GM18861 (cell line): Measurements from ENCODE around the gene RBM44.
"Not testable (repeated sequence)": the region's sequence is repeated elsewhere in the genome, so short reads cannot be mapped to it uniquely, and the experiment has no call there.

Experiments used
- ATAC-seq: cut with Tn5 transposase; IDR thresholded peaks from one replicate; pipeline ENCODE4 v1.9.1; 2021; ENCODE audit not compliant: unreplicated experiment

RBM44 gene

DNA sequence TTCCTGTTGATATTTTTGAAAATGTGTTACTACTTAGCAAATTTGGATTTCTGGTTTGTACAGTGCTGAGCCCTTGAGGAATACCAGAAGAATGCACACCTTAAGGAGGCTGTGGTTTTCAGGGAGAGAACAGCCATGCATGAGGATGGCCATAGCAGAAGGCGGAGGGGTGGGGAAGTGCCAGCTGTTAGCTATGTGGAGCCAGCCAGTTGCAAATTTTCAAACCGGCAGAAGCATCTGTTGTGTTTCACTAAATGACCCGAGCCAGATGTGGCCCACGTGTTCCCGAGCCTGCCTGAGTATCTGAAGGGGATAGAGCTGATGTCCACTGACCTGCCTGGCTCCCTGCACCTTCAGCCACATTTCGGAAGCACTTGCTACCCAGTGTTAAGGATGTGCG lies 16.4 kb upstream of the RBM44 start:
- no peak for ATAC-seq

DNA sequence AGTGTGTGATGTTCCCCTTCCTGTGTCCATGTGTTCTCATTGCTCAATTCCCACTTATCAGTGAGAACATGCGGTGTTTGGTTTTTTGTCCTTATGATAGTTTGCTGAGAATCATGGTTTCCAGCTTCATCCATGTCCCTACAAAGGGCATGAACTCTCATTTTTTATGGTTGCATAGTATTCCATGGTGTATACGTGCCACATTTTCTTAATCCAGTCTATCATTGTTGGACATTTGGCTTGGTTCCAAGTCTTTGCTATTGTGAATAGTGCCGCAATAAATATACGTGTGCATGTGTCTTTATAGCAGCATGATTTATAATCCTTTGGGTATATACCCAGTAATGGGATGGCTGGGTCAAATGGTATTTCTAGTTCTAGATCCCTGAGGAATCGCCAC lies 14.9 kb upstream of the RBM44 start:
- ATAC-seq: not testable (repeated sequence)

DNA sequence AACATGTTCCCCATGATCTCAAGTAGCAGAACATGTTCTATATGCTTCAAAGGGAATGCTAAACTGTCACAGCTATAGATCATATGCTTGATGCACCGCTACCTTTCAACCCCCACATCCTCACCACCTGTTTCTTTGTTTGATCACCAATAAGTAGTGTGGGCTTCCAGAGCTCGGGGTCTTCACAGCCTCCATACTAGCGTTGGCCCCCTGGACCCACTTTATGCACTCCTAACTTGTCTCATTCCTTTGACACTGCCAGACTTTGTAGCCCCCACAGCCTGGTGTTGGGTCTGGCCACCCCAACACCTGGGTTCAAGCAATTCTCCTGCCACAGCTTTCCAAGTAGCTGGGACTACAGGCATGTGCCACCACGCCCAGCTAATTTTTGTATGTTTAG lies 11.6 kb upstream of the RBM44 start:
- ATAC-seq: no peak

DNA sequence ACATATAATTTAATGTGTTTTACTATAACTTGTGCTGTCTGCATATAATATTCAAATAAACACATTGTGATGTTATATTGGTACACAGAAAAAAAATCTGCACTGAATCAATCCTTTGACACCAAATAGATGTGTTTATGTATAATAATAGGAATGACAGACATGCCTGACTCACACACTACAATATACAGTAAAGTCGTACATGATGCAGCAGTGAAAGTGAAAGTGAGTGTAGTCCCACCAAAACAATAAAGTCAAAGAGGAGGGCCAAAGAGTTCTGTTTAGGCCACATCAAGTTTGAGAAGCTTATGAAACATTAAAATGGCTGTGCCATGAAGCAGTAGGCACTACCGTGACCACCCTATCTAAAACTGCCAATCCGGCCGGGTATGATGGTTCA lies 8.2 kb upstream of the RBM44 start:
- ATAC-seq: no peak

DNA sequence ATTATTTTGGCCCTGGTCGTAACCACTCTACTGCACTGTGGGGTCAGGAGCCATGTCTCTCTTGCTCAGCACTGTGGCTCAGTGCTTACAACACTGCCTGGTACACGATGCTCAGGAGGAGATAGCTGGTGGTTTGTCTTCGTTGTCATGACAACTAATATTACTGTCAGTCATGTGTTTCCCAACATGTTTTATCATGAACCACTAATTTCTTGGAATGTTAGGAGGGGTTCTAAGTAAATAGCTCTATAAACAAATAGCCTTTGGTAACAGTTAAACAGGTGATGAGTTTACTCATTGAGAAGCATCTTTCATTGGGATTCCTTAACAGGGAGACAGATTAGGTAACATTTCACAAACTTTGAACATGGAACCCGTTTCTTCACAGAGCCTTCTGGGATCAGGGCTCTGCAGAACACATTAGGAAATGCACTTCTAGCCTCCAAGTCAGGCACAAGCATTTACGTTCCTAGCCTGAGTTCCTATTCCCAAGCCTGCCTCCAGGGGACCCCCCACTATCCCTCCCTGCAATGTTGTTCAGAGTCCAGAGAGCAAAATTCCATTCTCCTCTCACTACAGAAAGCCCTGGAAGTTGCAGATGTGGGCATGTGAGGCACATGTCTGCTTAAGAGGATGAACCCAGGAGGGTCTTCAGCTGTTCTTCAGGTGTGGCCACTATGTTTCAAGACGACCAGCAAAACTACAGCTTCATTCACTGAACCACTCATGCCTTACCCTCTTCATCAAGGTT lies 6.4 kb upstream of the RBM44 start:
- no peak for ATAC-seq

DNA sequence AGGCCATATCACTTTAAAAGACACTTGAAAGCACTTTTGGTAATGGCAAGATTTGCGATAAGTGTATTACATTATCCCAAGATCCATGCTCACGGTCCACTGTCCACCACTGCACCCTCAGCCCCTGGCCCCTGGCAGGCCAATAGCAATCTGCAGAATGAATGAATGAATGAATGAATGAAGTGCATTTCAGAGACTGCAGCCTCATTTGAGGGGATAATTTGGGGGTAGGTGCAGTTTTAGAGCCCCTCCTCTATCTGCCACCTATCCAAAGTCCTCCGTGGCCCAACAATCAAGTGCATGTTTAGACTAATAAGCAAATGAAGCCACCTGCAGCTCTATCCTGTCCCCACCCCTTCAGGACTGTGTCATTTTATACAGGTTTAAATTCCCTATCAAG lies 1.3 kb upstream of the RBM44 start:
- no peak for ATAC-seq

DNA sequence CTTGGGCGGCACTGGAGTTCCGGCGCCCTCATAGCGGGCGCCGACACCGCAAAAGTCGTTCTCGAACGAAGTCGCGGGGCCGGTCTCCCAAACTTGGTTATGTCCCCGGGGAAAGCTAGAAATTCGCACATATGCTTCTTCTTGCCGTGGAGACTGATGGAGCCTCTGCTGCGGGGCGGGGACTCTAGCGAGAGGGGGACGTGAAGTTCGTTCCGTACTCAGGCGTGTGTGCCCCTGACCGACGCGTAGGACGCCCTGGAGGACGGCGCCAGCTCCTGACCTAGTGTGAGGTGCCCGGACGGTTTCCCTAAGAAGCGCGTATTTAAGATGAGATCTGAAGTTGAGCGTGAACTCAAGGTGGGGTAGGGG lies 465 bp downstream of the RBM44 start:
- no peak for ATAC-seq

DNA sequence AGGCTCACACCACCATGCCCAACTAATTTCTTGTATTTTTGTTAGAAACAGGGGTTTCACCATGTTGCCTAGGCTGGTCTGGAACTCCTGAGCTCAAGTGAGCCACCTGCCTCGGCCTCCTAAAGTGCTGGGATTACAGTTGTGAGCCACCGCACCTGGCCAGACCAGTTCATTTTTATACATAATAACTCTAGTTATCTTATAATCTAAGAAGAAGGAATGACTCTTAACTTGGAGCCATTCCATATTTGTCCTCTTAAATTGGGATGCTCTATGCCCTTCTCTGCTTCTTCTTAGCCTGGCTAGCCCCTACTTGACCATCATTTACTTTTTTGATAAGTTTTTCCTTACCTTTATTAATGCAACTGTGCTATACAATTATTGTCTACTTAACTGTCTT lies 2.9 kb downstream of the RBM44 start:
- no peak for ATAC-seq

DNA sequence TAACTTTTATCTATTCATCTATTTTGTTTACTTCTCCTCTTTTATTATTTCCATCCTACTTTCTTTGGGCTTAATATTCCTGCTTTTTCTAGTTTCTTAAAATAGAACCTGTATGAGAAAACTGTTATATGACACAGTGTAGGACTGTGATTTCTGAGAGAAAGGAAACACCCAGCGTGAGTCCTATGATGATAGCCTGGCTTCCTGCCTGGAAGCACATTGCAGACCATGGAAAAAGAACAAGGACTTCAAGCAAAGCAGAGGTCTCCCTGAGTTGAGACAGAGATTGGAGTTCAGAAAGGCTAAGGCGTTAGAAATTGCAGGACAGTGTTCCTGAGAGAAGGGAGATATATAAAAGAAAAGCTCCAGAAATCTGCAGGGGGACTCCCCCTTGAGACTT lies 7.8 kb downstream of the RBM44 start:
- ATAC-seq: no peak

DNA sequence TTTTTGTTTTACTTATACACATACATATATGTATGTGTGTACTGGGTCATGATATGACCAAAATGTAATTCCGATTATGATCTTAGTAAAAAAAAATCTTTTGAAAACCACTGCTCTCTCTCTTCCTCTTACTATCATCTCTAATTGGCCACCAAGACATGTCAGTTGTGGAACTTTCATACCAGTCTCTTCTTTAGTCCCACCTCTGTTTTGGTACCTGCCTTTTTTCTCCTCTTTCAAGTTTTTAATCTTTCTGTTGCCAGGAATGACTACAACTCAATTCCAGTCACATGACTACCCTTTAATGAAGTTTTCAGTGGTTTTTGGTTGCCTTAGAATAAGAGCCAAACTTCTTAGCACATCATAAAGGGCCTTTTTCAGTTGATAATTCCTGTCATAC lies 17.1 kb downstream of the RBM44 start:
- no peak for ATAC-seq

DNA sequence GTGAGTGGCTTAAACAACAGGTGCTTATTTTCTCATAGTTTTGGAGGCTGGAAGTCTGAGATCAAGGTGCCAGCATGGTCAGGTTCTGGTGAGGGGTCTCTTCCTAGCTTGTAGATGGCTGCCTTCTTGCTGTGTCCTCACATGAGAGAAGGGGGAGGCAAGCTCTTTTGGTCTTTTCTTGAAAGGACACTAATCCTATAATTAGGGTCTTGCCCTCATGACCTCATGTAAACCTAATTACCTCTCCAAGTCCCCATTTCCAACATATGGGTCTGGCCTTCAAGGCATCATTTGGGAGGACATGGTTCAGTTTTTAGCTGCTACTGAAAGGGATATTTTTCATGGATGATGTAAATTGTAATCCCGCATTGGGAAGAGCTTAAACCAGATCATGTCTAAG lies 18.0 kb downstream of the RBM44 start:
- no peak for ATAC-seq

DNA sequence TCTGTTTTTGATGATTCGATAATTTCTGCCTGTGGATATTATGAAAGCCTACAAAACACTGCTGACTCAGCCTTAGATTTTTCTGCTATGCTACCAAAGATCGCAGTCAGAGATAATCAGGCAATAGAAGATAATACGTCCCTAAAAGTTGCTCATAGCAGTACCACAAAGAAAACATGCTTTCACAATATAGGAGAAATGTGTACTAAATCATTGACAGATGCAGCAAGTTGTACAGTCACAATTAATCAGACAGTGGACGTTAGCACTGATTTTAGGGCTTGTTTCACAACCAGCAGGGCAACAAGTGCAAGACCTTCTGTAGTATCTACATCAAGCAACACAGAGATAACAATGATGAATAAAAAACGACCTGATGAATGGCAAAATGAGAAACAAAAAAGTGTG lies 19.5 kb downstream of the RBM44 start:
- ATAC-seq: no peak

DNA sequence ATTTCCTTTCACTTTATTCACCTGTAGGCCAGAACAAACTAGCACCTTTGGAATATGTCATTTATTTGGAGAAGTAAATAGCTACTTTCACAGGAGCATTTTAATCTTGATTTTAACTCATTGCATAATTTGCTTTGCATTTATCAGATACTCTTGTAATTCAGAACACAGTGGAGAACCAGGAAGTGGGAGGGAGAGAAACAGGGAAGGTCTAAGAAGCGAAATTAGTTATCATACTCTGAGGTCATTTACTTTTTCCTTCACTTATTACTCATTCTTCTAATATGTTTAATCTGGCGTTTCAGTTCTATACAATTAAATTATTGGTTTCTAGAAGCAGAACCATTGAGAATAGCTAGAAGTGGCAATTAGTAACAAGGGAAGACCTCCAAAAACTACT lies 20.7 kb downstream of the RBM44 start:
- no peak for ATAC-seq

DNA sequence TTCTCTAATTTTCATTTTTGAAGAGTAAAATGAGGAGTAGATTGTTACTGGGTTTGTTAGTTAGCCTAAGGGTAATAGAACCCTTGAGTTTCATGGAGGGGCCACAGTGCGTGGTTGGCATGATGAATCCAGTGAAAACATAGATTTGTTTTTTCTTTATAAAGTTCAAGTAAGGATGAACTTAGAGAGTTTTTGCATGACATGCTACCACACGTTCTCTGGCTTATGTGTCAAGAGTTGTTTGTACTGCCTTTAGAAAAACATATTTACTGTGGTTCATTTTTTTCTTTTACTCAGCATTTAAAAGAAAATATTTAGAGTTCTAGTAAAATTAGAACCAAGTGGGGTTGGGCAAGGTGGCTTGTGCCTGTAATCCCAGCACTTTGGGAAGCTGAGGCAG lies 21.8 kb downstream of the RBM44 start:
- ATAC-seq: no peak

DNA sequence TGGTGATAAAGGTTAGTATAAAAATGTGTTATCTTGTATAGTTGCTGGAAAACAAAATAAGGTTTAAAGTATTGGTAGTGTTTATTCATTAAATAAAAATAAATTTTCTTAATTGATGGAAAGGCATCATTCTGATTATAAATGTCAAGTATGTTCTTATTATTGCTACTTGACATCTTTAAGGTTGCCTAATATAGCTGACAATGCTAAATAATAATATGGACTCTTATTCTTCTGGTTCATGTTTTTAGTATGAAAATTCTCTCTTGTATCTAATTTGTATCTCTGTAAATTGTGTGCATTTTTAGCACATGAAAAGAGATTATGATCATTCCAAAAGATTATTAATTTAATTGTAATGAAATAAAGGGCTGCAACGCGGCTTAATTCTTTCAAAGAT lies 25.0 kb downstream of the RBM44 start:
- ATAC-seq: no peak

DNA sequence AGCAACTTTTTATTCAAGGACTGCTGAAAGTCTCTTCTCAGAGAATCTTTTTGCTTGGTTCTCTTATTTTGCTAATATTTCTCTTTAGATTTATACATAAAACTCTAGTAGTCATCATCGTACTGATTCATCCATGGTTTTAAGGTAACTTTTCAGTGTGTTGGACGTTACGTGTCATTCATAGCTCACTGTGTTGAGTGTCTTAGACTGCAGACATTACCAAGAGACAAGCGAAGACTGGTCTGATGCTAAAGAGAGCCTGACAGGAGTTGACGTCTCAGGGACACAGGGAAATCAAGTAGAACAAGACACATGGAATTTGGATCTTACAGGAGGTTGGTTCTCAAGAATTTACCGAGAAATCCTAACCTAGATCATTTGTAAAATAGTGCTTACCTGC lies 25.5 kb downstream of the RBM44 start:
- no peak for ATAC-seq

DNA sequence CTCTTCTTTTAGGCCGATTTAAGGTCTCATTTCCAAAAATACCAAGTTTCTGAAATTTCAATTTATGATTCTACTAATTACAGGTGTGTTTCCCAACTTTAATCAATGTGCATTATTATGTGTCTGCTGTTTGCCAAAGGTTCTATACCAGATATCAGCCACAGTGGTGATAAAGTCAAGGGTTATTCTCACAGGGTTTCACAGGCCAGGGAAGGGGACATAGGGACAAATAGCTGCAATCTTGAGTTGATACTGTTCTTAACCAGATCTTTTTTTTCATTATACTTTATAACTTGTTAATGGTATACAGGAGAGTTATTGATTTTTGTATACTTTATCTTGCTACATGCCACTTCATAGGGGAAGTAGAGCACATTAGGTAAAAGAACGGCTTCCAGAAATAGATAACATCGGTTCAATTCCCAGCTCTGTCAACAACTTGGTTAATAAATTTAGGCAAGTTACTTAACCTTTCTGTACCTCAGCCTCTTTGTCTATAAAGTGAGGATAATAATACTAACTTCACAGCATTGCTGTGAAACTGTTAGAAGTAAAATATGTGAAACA lies 28.9 kb downstream of the RBM44 start:
- no peak for ATAC-seq

DNA sequence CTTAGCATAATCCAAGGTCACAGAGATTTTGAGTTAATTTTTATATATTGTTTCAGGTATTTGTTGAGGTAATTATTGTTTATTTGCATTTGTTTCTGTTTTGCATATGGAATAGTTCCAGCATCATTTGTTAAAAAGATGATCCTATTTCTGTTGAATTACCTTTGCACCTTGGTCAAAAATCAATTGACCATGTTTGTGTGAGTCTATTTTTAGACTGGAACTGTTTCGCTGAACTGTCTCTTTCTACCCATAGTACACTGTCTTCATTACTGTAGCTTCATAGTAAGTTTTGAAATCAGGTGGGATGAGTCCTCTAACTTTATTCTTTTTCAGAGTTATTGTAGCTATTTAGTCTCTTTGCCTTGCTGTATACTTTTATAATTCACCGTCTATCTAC lies 31.9 kb downstream of the RBM44 start:
- no peak for ATAC-seq

DNA sequence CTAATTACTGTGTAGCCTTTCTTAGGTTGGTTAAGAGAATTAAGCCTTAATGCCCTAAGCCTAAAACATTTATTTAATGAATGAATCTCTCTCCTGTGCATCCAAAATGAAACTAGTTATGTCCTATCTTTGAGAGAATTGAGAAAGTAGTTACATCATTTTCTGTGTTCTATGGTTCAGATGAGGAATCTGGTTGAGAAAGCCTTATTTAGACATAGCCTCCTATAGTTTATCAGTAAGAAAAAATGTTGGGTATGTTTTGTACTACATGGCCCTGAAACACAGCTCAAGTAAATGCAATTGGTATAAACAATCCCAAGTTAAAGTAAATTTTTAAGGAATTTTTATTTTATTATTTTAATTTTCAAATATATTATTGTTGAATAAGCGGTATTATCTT lies 35.0 kb downstream of the RBM44 start:
- no peak for ATAC-seq

DNA sequence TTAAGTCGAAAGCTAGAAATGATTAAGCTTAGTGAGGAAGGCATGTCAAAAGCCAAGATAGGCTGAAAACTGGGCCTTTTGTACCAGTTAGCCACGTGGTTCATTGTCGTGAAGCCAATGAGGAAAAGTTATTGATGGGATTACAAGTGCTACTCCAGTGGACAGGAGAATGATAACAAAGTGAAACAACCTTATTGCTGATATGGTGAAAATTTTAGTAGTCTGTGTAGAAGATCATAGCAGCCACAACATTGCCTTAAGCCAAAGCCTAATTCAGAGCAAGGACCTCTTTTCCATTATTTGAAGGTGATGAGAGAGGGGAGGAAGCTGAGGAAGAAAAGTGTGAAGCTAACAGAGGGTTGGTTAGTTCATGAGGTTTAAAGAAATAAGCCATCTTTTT lies 36.8 kb downstream of the RBM44 start:
- ATAC-seq: no peak

DNA sequence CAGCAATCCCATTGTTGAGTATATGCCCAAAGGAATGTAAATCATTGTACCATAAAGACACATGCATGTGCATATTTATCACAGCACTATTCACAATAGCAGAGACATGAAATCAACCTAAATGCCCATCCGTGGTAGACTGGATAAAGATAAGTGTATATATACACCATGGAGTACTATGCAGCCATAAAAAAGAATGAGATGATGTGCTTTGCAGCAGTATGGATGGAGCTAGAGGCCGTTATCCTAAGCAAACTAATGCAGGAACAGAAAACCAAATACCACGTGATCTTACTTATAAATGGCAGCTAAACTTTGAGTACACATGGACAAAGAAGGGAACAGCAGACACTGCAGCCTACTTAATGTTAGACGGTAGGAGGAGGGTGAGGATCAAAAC lies 42.5 kb downstream of the RBM44 start:
- no peak for ATAC-seq

DNA sequence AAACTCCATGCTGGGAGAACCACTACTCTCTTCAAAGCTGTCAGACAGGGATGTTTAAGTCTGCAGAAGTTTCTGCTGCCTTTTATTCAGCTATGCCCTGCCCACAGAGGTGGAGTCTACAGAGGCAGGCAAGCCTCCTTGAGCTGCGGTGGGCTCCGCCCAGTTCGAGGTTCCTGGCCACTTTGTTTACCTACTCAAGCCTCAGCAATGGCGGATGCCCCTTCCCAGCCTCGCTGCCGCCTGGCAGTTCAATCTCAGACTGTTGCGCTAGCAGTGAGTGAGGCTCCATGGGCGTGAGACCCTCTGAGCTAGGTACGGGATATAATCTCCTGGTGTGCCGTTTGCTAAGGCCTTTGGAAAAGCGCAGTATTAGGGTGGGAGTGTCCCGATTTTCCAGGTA lies 50.4 kb downstream of the RBM44 start:
- ATAC-seq: not testable (repeated sequence)

DNA sequence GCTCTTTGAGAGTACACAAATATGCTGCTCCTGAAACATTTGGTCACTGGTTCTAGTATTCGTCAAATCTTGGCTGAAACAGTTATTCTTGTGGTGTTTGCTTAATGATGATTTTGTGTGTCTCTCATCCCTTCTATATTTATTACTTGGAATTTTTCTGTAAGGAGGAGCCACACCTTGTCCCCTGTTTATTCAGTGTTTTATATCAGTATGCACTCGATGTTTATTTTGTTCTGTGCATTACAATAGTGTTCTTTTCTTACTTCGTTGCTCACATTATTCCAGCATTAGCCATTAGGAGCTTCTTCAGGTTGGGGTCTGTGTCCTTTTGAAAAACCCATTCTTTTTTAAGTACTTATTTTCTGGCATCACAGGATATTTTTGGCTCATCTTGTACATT lies 55.7 kb downstream of the RBM44 start:
- no peak for ATAC-seq
